NCI-H2227 treated with DMSO at 0.1 percent for 48 hours (cell line): ENCODE measurements around the gene MAP3K21.

Experiments
- DNase-seq: peaks from one replicate; lab custom pipeline; 2025; lab: John Stamatoyannopoulos, UW

The MAP3K21 gene

GRCh38 chr1:233389893-233390292 lies 62.4 kb downstream of the MAP3K21 start:
- DNase-seq: no peak

- no peak for DNase-seq
These were observed 63.6 kb downstream of the MAP3K21 start for GRCh38 chr1:233390842-233391737.

- no peak for DNase-seq
These were observed 65.7 kb downstream of the MAP3K21 start for GRCh38 chr1:233393084-233393840.

GRCh38 chr1:233393926-233394680 lies 66.6 kb downstream of the MAP3K21 start:
- DNase-seq: no peak

GRCh38 chr1:233394860-233395717 lies 67.6 kb downstream of the MAP3K21 start:
- DNase-seq: peak; percentile 92

- DNase-seq: no peak
These were observed 68.5 kb downstream of the MAP3K21 start for GRCh38 chr1:233395863-233396646.

- no peak for DNase-seq
These were observed 78.9 kb downstream of the MAP3K21 start for GRCh38 chr1:233406339-233406960.

- no peak for DNase-seq
These were observed 79.6 kb downstream of the MAP3K21 start for GRCh38 chr1:233406994-233407631.

- no peak for DNase-seq
These were observed 82.0 kb downstream of the MAP3K21 start for GRCh38 chr1:233409540-233409939.

- no peak for DNase-seq
These were observed 83.4 kb downstream of the MAP3K21 start for GRCh38 chr1:233410906-233411305.

- DNase-seq: peak; percentile 71
These were observed 85.3 kb downstream of the MAP3K21 start for GRCh38 chr1:233412812-233413211.

- no peak for DNase-seq
These were observed 93.8 kb downstream of the MAP3K21 start for GRCh38 chr1:233421293-233421692.

GRCh38 chr1:233424779-233425178 lies 97.3 kb downstream of the MAP3K21 start:
- peak; percentile 28 for DNase-seq

GRCh38 chr1:233427907-233428306 lies 100.4 kb downstream of the MAP3K21 start:
- no peak for DNase-seq

GRCh38 chr1:233431753-233432403 lies 104.4 kb downstream of the MAP3K21 start:
- no peak for DNase-seq

GRCh38 chr1:233432916-233433315 lies 105.4 kb downstream of the MAP3K21 start:
- DNase-seq: no peak

- peak; percentile 52 for DNase-seq
These were observed 106.1 kb downstream of the MAP3K21 start for GRCh38 chr1:233433436-233434210.
